Effector CD8-positive, alpha-beta T cell (primary cell): Measurements from ENCODE around the gene WDFY1.

Source experiments
- DNase-seq: peaks from one replicate; lab custom pipeline; 2025; lab: John Stamatoyannopoulos, UW

Gene WDFY1

DNA sequence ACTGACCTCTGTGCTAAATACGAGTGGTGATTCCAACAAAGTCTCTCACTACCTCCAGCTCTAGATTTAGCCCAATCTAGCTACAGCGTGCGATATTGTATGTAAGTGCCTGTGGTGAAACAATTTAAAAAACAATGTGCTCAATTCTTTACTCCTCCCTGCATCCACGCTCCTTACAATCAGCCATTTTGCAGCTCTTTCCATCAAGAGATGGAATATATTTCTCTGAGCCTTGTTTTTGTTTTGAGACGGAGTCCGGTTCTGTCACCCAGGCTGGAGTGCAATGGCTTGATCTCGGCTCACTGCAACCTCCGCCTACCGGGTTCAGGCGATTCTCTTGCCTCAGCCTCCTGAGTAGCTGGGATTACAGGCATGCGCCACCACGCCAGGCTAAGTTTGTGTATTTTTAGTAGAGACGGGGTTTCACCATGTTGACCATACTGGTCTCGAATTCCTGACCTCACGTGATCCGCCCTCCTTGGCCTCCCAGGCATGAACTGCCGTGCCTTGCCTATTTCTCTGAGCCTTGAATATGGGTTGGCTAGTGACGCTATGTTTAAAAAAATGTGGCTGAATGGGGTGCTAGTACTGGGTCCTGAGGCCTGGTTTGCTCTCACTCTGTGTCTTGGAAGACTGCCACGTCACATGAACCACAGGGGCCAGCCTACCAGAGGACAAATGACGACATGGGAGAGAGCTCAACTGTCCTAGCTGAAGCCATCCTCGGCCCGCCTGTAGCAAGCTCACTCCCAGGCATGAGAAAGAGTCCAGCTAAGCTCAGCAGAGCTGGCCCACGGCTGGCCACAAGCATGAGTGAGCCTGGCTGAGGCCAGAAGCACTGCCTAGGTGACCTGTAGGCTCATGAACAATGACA lies 14.8 kb downstream of the WDFY1 start:
- DNase-seq = no peak

DNA sequence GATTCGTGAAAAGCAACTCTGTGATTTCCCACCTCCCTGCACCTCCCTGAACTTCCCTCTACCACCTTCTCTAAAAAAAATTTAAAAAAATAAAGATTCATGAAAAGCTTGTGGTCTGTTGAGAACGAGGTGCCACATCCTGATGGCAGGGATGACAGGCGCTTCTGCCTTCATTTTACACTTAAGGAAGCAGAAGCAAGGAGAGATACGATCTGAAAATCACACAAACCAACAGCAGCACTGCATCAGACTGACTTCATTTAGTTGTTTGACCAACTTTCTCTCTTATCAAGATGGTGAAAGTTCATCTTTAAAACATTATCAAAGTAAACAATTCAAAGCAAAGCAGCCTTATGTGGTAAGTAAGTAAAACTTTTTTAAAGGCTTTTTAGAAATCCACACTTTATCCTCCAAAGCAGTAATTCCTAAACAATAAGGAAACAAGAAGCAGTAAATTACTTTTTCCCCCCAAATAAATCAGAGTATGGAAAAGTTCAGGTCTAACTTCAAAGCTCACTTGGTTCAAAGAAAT lies 15.5 kb downstream of the WDFY1 start:
- no peak for DNase-seq

DNA sequence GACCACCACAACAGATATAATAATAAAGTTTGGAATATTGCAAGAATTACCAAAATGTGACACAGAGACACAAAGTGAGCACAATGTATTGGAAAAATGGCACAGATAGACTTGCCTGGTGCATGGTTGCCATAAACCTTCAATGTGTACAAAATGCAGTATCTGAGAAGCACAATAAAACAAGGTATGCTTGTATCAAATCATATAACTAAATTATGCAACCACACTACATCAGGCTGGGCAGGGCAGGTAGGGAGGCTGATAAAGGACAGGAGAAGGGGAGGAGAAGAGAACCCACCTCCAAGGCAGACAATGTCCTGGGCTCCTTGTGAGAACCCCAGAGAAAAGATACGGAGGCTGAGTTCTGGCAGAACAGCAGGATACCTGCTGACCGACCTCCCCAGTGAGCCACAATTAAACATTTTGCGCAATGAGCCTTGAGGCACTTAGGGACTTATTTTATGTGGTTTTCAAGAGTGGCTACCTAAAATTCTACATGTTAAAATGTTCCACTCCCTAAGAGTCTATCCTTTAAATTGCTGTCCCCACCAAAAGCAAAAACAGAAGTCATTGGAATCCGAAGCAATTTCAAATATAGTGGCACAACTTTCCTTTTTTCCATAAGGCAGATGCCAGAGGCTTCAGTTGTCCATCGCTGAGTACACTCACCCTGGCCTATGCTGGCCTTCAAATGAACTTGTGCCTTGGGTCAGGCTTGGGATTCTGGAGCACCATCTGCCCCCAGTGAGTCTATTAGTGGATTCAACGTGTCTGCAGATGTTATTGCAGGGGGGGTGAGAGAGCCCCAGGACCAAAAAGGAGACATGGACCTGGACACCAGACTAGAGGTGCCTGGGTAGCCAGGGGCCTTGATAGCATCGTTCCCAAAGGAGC lies 16.8 kb downstream of the WDFY1 start:
- DNase-seq = no peak

DNA sequence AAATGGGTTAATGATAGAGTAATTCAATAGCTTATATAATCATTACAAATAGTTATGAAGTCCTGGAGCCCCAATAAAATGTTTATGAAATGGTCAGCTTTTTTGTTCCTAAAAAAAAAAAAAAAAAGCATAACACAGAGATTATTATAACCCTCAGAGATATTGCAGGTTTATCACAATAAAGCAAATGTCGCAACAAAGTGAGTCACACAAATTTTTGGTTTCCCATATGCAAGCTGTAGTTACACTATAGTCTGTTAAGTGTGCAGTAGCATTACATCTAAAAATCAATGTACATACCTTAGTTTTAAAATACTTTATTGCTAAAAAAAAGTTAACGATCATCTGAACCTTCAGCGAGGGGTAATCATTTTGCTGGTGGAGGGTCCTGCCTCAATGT lies 20.0 kb downstream of the WDFY1 start:
- DNase-seq = no peak

DNA sequence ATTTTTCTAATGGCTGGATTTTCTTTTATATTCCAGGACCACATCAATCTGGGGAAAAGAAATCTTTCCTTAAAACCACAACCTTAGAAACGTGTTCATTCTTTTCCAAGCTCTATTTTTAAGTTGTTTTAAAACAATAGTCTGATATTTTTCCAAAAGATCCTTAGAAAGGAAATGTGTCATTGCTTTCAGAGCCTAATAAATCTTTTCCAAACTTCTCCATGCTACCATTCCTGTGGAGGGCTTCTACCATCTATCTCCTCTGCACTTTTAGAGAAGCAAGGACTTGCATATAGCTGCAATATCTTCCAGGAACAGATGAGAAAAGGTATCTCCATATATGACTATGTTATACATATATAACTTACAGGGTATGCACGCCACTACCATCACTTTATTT lies 21.2 kb downstream of the WDFY1 start:
- DNase-seq = no peak

DNA sequence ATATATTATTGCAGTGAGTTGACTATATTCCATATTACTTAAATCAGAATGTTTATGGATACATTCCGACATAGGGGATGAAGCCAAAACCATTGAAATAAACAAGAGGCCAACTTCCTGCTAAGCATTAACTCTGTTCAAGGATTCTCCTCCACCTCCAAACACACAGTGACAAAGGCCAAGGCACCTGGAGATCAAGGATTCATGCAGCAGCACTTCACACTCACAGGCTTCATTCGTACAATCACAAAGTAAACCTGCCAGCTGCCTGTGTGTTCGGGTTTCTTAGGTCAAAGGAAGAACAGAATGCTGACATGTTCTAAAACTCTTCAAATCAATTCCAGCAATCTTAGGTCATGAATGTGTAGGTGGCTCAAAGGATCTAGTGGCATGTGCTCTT lies 22.8 kb downstream of the WDFY1 start:
- DNase-seq = no peak

DNA sequence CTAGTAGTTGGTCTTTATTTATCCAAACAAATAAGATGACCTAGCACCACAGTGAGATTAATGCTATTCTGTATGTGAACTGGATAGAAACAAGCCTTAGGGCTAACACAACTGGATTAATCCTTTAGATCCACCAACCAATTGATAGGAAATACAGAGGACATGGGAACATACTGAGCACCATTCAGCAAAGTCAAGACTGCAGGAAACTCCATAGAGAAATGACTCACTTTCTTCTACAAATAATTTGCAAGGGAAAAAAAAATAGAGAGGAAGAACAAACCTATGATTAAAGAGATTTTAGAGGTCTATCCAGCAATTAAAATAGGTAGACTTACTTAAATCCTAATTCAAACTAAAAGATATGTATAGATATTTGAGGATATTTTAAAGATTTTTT lies 23.9 kb downstream of the WDFY1 start:
- DNase-seq = no peak

DNA sequence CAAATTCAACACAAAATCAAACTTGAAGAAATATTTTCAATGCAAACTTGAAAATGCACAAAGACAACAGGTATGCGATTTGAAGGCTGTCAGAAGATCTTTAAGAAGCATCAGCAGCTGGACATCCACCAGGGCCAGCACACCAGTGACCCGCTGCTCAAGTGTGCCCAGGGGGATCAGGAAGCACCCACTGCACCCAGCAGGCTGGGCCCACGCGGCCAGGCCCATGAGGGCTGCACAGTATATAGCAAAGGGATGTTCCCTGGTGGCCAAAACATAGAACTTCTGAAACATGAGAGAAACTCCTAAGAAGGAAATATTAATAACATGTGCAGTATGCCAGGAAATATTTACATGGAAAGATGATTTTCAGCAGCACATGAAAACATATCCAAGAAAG lies 25.0 kb downstream of the WDFY1 start:
- no peak for DNase-seq

DNA sequence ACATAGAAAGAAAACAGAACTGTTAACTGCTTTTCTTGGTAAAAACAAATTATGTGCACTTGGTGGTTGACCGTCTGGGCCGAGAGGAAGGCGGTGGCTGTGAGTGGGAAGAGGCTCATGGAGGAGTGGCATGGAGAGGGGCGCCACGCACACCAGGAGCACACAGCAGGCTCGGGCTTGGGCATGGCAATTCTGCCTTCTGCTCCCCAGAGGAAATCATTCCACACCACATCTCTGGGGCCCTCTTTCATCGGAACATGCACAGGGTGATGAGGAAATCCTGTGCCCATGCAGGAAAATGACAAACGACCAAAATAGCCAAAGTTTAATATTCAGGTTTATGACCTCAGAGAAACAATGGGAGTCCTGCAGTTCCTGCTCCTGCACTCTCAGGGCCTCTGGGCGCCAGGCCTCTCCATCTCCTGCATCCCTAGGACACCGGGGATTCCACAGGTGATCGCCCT lies 26.4 kb downstream of the WDFY1 start:
- DNase-seq = no peak

DNA sequence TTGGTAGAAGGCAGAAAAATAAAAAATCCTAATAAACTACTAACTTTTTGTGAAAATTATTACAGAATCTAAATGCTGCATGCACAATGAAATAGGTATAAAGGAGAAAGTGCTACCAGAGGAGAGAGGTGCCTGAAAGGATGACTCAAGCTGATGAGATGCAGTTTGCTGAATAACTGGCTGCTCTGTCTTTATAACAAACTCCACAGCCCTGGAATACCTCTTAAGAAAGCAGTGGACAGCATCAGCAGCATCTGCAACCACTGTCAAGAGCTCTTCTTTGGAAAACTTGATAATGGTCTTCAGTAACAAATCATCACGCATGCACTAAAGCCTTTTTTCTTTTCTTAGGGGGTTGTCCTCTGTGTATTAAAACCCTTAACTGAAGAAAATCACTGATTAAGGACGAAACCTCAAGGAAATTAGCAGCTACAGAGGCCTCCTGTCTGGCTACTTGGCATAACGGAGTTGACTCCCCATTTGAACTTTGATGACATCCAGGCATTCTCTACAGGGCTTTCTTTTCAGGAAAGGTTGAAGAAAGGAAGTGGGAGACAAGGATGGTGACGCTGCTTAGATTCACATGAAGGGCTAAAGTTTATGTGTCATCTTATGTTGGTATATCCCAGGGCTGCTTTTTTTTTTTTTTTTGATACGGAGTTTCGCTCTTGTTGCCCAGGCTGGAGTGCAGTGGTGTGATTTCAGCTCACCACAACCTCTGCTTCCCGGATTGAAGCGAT lies 28.8 kb downstream of the WDFY1 start:
- no peak for DNase-seq

DNA sequence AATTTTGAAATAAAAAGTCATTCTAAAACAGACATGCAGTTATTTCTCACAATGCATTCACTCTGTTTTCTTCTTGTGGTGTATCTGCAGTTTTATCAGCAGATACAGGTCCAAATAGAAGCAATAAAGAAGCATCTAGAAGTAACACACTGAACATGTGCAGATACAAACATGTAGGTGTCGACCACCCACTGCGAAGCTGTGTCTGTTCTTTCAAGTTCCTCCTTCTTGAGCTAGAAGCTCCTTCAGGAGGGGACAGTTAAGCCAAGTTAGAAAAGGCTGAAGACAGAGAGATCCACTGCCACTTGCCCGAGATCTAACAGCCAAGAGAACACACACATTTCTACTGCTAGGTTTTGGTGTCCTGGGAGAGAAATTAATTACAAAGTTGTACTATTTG lies 30.1 kb downstream of the WDFY1 start:
- no peak for DNase-seq

DNA sequence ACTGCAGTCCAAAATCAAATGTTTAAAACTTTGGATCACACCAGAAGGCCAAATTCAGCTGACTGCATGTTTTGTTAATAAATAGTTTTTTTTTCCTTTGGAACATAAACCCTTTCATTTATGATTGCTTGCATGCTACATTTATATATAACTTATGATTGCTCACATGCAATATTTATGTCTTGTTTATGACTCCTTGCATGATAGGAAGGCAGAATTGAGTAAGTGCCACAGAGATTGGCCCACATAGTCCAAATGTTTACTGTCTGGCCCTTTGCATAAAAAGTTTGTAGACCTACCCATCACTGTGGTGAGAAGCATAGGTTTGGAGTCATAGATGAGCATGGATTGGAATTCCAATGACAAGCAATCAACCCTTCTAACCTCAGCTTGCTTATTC lies 30.8 kb downstream of the WDFY1 start:
- DNase-seq = no peak

DNA sequence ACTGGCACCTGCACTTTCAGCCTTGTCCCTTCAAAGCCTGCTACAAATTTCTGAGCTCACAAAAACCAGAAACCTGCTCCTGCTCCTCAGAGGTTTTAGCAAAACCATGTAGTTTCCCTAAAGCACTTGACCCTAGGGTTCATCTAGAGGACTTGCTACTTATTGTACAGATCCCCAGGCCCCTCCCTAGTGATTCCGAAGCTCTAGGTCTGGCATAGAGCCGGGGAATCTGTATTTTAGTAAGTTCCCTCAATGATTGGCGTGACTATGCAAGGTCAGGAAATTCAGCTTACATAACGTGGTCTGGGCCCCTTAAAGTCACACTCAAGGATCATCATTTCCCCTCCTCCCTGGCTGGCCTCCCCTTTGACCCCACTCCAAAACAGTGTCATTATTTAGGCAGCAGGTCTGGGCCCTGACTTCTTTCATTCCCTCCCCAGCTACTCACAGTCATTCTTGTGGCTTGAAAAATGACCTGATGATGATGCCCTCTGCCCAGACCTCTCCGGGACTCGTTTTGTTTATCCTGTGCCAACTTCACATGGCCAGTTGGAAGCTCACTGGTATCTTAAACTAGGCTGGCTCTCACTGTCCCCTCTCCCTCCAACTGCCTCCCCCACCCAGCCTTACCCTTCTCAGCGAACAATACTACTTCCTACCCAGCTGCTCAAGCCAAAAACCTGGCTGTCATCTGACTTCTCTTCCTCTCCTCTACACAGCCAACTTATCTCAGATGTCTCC lies 36.0 kb downstream of the WDFY1 start:
- no peak for DNase-seq

DNA sequence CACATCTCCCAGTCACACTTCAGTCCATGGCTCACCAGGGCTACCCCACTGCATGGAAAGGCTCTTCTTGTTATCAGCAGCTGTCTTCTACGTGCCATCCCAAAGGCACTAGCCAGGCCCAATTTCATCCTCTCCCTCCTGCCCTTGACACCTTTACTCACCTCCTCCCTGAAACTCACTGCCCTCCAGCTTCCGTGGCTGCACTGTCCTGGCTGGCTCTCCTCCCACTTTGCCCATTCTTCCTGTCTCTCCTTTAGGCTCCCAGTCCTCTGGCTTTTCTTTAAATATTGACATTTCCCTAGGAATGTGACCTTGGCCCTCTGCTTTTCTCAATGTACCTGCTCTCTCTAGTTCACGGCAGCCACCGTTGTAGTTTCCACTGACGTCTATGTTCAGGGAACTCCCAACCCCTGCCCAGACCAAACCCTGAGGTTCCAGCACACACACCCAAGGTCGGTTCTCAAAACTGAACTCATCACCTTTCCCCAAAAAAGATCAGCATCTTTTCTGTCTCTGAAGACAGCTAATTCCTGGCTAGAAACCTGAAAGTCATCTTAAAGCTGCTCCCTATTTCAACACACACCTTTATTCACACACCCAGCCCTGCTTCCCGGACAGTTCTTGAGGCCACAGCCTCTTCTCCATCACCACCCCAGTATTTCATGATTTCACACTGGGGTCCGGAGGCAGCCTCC lies 36.7 kb downstream of the WDFY1 start:
- no peak for DNase-seq

DNA sequence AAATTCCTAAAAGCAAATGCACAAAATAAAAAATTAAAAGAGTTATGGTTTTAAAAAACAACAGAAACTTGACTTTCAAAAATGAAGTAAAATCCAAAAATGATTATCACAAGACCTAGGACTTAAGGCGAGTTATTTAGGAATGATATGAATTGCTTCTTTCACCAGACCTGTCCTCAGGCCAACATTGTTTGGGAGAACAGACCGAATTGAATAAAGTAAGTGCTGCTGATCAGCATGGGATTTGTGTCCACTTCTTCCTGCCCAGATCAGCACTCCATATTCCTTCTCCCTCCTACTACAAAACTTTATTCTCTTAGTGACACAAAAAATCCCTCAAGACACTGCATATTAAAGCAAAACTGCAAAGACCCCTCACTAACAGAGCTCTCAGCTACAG lies 39.1 kb downstream of the WDFY1 start:
- DNase-seq = no peak

DNA sequence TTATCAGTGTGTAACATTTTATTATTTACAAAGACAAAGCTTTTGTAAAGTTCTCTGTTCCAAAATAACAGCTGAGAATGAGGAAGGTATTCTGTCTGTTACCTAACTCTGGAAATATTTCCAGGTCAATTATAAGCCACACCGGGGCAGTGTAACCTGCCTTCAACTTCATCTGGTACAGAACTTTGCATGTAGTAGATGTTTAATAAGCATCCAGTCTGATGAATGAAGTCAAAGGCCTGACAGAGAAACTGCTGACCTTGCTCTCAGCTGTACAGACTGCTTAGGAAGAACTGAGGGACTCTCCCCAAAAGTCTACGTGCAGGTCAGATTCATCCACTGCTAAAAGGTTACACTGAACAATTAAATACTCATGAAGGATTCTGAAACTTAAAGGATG lies 43.3 kb downstream of the WDFY1 start:
- no peak for DNase-seq

DNA sequence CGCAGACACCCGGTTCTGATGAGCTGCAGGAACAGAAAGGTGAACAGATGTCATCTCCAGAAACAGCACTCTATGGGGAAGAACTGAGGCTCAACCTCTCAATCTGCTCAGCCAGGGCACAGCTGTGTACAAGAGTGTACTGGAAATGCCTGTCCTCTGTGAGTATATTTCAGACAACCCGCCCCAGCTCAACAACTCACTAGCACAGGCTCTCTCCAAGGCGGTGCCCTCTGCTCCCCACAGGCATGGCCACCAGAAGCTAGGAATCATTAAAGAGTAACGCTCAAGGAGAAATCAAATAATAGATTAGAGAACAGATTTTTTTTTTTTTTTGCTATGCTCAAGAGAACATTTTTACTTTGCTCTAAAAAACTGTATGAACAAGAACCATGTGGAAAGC lies 43.8 kb downstream of the WDFY1 start:
- DNase-seq = no peak

DNA sequence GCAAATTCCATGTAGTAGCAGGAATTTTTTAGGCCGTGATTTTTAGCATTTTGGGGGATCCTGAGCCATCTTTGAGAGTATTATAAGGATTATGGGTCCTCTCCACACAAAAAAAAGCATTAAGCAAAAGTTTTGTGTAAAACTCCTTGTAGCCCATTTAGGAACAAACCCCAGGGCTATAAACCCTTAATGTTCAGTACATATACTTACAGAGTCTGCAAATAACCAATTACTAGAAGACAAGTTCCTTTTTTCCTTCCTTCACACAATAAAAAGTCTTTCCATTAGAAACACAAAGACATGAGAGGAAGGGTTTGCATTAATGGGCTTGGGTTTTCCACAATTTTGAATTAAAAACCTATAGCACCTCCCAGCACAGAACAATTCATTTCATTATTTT lies 44.6 kb downstream of the WDFY1 start:
- no peak for DNase-seq

DNA sequence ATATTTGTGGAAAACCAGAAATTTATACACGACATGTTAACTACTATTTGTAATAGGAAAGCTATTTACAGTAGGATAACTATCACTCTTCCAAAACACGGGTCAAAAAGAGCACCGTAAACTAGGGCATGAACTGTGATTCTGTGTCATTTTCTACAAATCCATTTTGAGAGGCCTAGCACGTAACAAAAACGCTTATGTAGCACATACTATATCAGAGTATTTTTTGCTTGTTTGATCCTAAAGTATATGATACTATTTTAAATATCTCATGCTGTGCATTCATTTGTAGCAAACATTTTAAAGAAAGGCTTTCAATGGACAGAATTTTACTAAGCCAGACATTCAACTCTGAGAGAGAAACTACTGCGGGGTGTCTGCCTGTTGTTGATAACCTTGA lies 45.1 kb downstream of the WDFY1 start:
- no peak for DNase-seq

DNA sequence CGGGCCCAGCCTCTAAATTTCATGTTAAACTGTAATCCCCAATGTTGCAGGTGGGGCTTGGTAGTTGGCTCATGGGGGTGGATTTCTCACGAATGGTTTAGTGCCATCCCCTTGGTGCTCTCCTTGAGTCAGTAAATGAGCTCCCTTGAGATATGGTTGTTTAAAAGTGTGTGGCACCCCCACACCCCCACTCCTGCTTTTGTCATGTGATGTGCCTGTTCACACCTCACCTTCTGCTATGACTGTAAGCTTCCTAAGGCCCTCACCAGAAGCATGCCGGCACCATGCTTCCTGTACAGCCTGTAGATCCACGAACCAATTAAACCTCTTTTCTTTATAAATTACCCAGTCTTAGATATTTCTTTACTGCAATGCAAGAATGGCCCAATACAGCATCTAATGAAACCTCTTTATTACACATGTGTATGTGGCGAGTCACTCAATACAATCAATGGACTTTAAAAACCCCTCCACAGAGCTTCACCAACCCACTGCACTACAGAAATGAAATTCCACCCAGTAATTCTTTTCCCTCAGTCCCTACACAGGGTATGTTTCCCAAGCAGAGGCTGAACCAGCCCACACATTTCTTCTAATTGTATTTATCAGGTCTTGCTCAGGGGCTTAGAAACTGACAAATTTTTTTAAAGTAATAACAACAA lies 47.3 kb downstream of the WDFY1 start:
- DNase-seq = no peak
